GDM1 (cell line): ENCODE measurements around the gene CROCC2.

Experiments
- DNase-seq: peaks from one replicate; lab custom pipeline; 2025; lab: John Stamatoyannopoulos, UW

CROCC2 gene

GRCh38 chr2:240956171-240956934 lies 50.2 kb downstream of the CROCC2 start:
- DNase-seq = no peak

- no peak for DNase-seq
Observed at GRCh38 chr2:240956935-240957655, 51.0 kb downstream of the CROCC2 start.

- DNase-seq = no peak
Observed at GRCh38 chr2:240957656-240958365, 51.7 kb downstream of the CROCC2 start.

GRCh38 chr2:240958366-240959213 lies 52.5 kb downstream of the CROCC2 start:
- DNase-seq = no peak

GRCh38 chr2:240959214-240959940 lies 53.2 kb downstream of the CROCC2 start:
- DNase-seq = no peak

- no peak for DNase-seq
Observed at GRCh38 chr2:240959941-240960308, 53.8 kb downstream of the CROCC2 start.

- no peak for DNase-seq
Observed at GRCh38 chr2:240960309-240960970, 54.3 kb downstream of the CROCC2 start.

- no peak for DNase-seq
Observed at GRCh38 chr2:240960971-240961876, 55.1 kb downstream of the CROCC2 start.

GRCh38 chr2:240961910-240962299 lies 55.8 kb downstream of the CROCC2 start:
- no peak for DNase-seq

- DNase-seq = no peak
Observed at GRCh38 chr2:240962300-240963064, 56.3 kb downstream of the CROCC2 start.

GRCh38 chr2:240963065-240963867 lies 57.1 kb downstream of the CROCC2 start:
- no peak for DNase-seq

- no peak for DNase-seq
Observed at GRCh38 chr2:240963868-240964703, 58.0 kb downstream of the CROCC2 start.

GRCh38 chr2:240964704-240965295 lies 58.7 kb downstream of the CROCC2 start:
- DNase-seq = no peak

- no peak for DNase-seq
Observed at GRCh38 chr2:240965296-240965904, 59.3 kb downstream of the CROCC2 start.

GRCh38 chr2:240965905-240966456 lies 59.8 kb downstream of the CROCC2 start:
- DNase-seq = no peak

- no peak for DNase-seq
Observed at GRCh38 chr2:240966457-240966905, 60.3 kb downstream of the CROCC2 start.
